ENCODE data around the gene MTHFR. TPM values are rescaled to one million over a fixed set of nuclear protein-coding genes. Genes with fewer than 3 reads are reported as not detected.

The MTHFR gene
- polyA plus RNA-seq, 1 of the 3 experiments (the other 2 are of a cell fraction), result 5.3 TPM

GRCh38 chr1:11778336-11778735 is 27.4 kb downstream of the MTHFR start:
- no peak for DNase-seq
- CTCF ChIA-PET, result interaction anchor here (0.6 kb wide), 1 partner anchor 172 kb away, joined by 4 read pairs; no protein-coding TSS in a partner anchor
- Histone ChIP-seq H3K4me3 (ENCODE audit: low read depth in 2 of 2, low read length in 1 of 2) (no peak overlapping the region), H4K20me1 (ENCODE audit: insufficient read depth) (no peaks in the 10 kb centered on the region), H3K9me2 (no peaks in the 10 kb centered on the region), H3K27ac (ENCODE audit: low read depth in 2 of 2, low read length in 1 of 2) (no peak overlapping the region), H3K4me1 (ENCODE audit: control insufficient read depth in 1 of 2, insufficient read depth in 2 of 2, low read depth in 1 of 2, low read length in 1 of 2) (peaks cover 0 to 6% of the 10 kb centered on the region in 2 experiments; a peak in 1 of 4 replicates), H3K36me3 (replicated peaks in 1 of 2; ENCODE audit: control insufficient read depth in 1 of 2, insufficient read depth in 2 of 2, low read length in 1 of 2) (no peaks in the 10 kb centered on the region), H3K9ac (no peak overlapping the region), H3K9me3 (no peaks in the 10 kb centered on the region), H3K27me3 (ENCODE audit: insufficient read depth) (no peaks in the 10 kb centered on the region), H3K4me2 (no peak overlapping the region), H3F3A (replicated peaks; ENCODE audit: insufficient read depth) (no peaks in the 10 kb centered on the region), H3K79me2 (ENCODE audit: insufficient read depth) (no peaks in the 10 kb centered on the region), H2AFZ (ENCODE audit: low read depth) (no peak overlapping the region)
- TF ChIP-seq USF1 (IDR thresholded peaks at IDR 0.05; ENCODE audit: borderline replicate concordance, low read depth), result no peak
- no peak for TF ChIP-seq CTCF (IDR thresholded peaks at IDR 0.05)
- no peak for TF ChIP-seq FOXJ3 (CRISPR knock-in tag; IDR thresholded peaks at IDR 0.05)
- TF ChIP-seq TEAD4 (IDR thresholded peaks at IDR 0.05; ENCODE audit: borderline replicate concordance, insufficient read depth), result no peak
- TF ChIP-seq YY1 (IDR thresholded peaks at IDR 0.05; ENCODE audit: low read depth), result no peak
- TF ChIP-seq RFX5 (IDR thresholded peaks at IDR 0.05; ENCODE audit: low read length), result no peak
- no peak for TF ChIP-seq IRF3 (IDR thresholded peaks at IDR 0.05; ENCODE audit: low read depth, low read length)
- TF ChIP-seq TAF1 (IDR thresholded peaks at IDR 0.05; ENCODE audit: borderline replicate concordance, low read depth, low read length), result no peak
- TF ChIP-seq MXI1 (IDR thresholded peaks at IDR 0.05; ENCODE audit: low read depth, low read length), result no peak
- no peak for TF ChIP-seq TCF12 (IDR thresholded peaks at IDR 0.05)
- TF ChIP-seq RXRA (IDR thresholded peaks at IDR 0.05; ENCODE audit: borderline replicate concordance, low read depth), result no peak
- no peak for TF ChIP-seq GABPA (IDR thresholded peaks at IDR 0.05; ENCODE audit: low read depth)
- TF ChIP-seq RAD21 (IDR thresholded peaks at IDR 0.05; ENCODE audit: low read length), result no peak
- TF ChIP-seq MEF2A (IDR thresholded peaks at IDR 0.05; ENCODE audit: borderline replicate concordance, low read depth), result no peak
- no peak for TF ChIP-seq SMC3 (IDR thresholded peaks at IDR 0.05; ENCODE audit: low read depth, low read length)
- no peak for TF ChIP-seq RCOR1 (IDR thresholded peaks at IDR 0.05; ENCODE audit: low read length)
- POLR2A ChIA-PET, result no interaction called here
- WGBS (ENCODE audit: low lambda C conversion rate), result 78% methylated on average over 7 of the region's 9 CpGs

All from SK-N-SH (cell line).